Measurements from ENCODE around the gene ST6GALNAC5.

Gene ST6GALNAC5

DNA sequence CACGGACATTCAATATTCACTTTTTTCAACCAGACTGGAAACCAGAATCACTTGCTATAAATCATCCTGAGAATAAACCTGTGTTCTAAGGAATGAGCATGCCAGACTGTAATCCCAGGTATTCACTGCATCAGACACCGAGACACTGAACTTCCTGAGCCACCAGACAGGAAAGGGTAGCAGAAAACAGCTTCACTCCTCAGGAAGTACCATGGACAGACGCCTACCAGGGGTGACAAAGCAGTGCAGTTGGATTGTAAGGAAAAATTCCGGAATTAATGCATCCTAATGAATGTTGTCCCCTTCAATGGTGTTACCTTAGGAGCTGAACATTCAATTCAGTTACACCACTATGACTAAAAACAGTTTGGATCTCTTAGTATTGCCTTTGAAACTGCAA is 195.8 kb downstream of the ST6GALNAC5 start:
- Histone ChIP-seq H3K27ac (replicated peaks) (no peak overlapping the region), H3K27me3 (ENCODE audit: insufficient read depth, poor library complexity, severe bottlenecking) (no peaks in the 10 kb centered on the region), H3K4me3 (replicated peaks; ENCODE audit: insufficient read depth, low read length) (no peak overlapping the region)
- DNase-seq (ENCODE audit: low read depth in 1 of 2, low spot score in 1 of 2): no peak
- TF ChIP-seq SPI1 (IDR thresholded peaks at IDR 0.05; ENCODE audit: borderline replicate concordance, low read depth) (no peak), POLR2AphosphoS5 (IDR thresholded peaks at IDR 0.05; ENCODE audit: low read depth) (no peak), CTCF (IDR thresholded peaks at IDR 0.05; ENCODE audit: insufficient read depth, low read length) (no peak), GABPA (IDR thresholded peaks at IDR 0.05; ENCODE audit: low read depth) (no peak)
- TF ChIP-seq, protein P1, sequence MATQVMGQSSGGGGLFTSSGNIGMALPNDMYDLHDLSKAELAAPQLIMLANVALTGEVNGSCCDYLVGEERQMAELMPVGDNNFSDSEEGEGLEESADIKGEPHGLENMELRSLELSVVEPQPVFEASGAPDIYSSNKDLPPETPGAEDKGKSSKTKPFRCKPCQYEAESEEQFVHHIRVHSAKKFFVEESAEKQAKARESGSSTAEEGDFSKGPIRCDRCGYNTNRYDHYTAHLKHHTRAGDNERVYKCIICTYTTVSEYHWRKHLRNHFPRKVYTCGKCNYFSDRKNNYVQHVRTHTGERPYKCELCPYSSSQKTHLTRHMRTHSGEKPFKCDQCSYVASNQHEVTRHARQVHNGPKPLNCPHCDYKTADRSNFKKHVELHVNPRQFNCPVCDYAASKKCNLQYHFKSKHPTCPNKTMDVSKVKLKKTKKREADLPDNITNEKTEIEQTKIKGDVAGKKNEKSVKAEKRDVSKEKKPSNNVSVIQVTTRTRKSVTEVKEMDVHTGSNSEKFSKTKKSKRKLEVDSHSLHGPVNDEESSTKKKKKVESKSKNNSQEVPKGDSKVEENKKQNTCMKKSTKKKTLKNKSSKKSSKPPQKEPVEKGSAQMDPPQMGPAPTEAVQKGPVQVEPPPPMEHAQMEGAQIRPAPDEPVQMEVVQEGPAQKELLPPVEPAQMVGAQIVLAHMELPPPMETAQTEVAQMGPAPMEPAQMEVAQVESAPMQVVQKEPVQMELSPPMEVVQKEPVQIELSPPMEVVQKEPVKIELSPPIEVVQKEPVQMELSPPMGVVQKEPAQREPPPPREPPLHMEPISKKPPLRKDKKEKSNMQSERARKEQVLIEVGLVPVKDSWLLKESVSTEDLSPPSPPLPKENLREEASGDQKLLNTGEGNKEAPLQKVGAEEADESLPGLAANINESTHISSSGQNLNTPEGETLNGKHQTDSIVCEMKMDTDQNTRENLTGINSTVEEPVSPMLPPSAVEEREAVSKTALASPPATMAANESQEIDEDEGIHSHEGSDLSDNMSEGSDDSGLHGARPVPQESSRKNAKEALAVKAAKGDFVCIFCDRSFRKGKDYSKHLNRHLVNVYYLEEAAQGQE (IDR thresholded peaks at IDR 0.05; ENCODE audit: insufficient replicate concordance, low read depth): peak; percentile 92

GRCh38 chr1:77064246-77064645 is 197.0 kb downstream of the ST6GALNAC5 start:
- no peaks in the 10 kb centered on the region for H3K27me3 ChIP-seq (ENCODE audit: insufficient read depth, poor library complexity, severe bottlenecking)
- no peak for DNase-seq (ENCODE audit: low read depth in 1 of 2, low spot score in 1 of 2)
- no peak overlapping the region for H3K27ac ChIP-seq (replicated peaks)
- H3K4me3 ChIP-seq (replicated peaks; ENCODE audit: insufficient read depth, low read length): no peak overlapping the region
- TF ChIP-seq, protein P1 (IDR thresholded peaks at IDR 0.05; ENCODE audit: insufficient replicate concordance, low read depth): no peak
- TF ChIP-seq SPI1 (IDR thresholded peaks at IDR 0.05; ENCODE audit: borderline replicate concordance, low read depth) (no peak), CTCF (IDR thresholded peaks at IDR 0.05; ENCODE audit: insufficient read depth, low read length) (no peak), POLR2AphosphoS5 (IDR thresholded peaks at IDR 0.05; ENCODE audit: low read depth) (no peak), GABPA (IDR thresholded peaks at IDR 0.05; ENCODE audit: low read depth) (no peak)

DNA sequence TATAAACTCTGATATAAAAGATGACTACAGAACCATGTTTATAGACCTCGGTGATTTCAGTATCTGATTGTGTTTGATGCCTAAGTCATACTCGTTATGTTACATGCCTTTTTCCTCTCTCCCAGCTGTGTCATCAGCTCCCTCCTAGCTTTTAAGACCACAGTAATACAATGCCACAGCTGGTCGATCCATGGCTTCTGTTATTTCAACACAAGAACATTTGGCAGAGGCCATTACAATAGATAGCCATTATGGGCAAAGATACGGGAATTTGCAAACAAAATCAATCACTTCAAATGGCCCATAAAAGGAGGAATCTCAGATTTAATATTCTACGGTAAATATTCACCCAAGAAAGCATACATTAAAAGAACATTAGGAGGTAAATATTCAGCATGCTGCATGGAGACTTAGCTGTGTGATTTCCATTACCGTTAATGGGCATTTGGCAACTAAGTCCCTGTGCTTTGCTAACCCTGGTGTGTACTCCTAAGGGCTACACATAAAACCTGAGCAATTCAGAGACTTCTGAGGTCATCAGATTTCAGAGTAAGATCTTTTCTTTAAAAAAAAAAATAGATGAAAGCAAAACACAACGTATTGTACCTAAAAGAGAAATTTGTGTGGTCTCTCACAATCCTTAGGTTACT is 198.5 kb downstream of the ST6GALNAC5 start:
- no peak for DNase-seq (ENCODE audit: low read depth in 1 of 2, low spot score in 1 of 2)
- H3K27me3 ChIP-seq (ENCODE audit: insufficient read depth, poor library complexity, severe bottlenecking): no peaks in the 10 kb centered on the region
- H3K4me3 ChIP-seq (replicated peaks; ENCODE audit: insufficient read depth, low read length): no peak overlapping the region
- TF ChIP-seq POLR2AphosphoS5 (IDR thresholded peaks at IDR 0.05; ENCODE audit: low read depth): no peak
- TF ChIP-seq SPI1 (IDR thresholded peaks at IDR 0.05; ENCODE audit: borderline replicate concordance, low read depth): no peak
- no peak for TF ChIP-seq GABPA (IDR thresholded peaks at IDR 0.05; ENCODE audit: low read depth)
- TF ChIP-seq CTCF (IDR thresholded peaks at IDR 0.05; ENCODE audit: insufficient read depth, low read length): no peak
- TF ChIP-seq, protein P1 (IDR thresholded peaks at IDR 0.05; ENCODE audit: insufficient replicate concordance, low read depth): no peak
- no peak overlapping the region for H3K27ac ChIP-seq (replicated peaks)

Measured in HL-60 (cell line).